Hair follicle dermal papilla cell (primary cell): ENCODE data around the gene C16orf92. TPM values are rescaled to one million over a fixed set of nuclear protein-coding genes. Genes with fewer than 3 reads are reported as not detected.

Experiments
- total RNA-seq: library from RNA; depleted of rRNA; stranded (reverse); fragments of >200 nt; gene quantifications from 2 replicates; pipeline ENCODE4 v1.2.3, GENCODE V29; 2012

C16orf92 gene, protein sequence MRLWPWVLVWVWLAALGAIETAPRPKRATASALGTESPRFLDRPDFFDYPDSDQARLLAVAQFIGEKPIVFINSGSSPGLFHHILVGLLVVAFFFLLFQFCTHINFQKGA
- total RNA-seq, result not detected in 2 replicates

DNA sequence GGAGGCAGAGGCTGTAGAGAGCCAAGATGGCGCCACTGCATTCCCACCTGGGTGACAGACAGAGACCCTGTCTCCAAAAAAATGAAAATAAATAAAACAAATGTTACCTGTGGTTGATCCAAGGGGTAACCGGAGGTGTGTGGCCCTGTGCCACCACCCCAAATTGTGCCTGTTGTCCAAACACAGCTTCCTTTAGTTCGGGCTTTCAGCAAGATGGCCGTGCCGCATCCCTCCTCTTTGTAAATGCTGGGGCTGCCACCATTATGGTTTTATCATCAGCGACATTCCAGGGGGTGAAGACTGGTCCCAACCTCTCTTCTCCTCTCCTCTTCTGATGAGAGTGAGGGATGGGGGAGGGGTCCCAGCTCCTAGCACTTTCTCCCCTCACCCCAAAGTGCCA lies at the start of gene C16orf92:
Gene C16orf92 (plus strand): TSS at position 312 of the 400 bp plus-strand sequence. CDS start 143 bp downstream, outside the sequence.

DNA sequence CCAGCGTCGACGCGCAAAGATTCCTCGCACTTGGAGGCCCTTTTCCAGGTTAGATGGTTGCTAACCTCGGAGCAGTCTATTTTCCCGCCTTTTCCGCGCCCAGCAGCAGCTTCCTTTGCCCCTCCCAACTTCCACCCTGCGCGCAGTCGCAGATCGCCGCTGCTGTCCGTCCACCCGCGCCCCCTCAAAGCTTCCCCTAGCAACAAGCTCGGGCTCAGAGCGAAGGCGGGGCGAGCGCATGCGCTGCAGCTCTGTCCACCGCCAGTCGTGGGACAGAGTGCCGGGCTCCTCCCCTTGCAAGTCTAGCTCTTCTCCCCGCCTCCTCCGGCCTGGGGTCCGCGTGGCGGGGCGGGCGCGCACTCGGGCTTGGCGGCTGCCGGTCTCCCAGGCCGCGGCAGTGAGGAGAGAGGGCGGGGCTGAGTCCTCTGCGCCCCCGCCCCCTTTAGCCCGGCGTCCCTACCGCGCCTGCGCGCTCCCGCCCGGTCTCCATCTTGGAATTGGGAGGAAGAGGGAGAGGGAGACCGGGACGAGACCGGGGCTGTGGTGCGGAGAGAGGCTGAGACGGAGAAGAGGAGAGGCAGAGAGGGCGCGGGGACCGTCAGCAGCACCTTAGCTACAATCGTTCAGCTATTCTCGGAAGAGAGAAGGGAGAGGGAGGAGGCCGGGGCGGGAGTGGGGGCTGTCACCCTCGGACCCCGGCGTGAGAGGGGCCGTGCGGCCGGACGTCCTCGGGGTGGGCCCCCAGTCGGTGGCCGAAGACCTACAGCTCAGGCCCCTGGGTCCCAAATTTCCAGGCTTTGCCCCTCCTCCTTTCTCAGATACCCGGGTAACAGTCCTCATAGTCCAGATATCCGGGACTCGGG lies 49.4 kb upstream of the C16orf92 start, which contains the start of gene TAOK2:
Gene TAOK2 (plus strand): TSS at position 485 of the 863 bp plus-strand sequence. CDS start 3,905 bp downstream, outside the sequence.

DNA sequence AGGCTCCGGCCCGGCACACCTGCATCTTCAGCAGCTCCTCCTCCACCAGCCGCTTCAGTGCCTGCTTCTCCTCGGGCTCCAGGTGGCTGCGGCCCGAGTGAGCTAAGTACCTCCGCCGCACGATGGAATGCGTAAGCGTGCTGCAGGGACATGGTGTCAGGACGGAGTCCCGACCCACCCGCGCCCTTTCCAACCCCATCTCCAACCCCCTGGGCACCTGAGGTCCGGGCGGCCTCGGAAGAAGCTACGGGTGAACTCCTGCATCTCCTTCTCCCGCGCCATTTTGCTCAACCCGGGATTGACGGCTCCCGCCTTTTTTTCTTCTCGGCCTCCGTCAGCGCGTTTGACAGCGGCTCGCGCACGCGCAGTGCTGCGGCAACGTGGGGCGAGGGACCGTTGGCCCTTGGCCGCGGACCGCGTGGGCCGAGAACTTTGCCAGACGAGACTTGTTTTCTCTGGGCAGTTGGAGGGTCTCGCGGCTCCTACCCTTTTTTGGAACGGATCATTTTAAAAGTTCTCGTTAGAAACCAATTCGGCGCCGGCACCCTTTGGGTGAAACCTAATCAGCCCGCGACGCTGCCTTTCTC lies 27.6 kb upstream of the C16orf92 start, which contains the start of gene HIRIP3:
Gene HIRIP3 (minus strand): TSS at position 294 of the 587 bp plus-strand sequence. CDS start 12 bp downstream, at position 282.

DNA sequence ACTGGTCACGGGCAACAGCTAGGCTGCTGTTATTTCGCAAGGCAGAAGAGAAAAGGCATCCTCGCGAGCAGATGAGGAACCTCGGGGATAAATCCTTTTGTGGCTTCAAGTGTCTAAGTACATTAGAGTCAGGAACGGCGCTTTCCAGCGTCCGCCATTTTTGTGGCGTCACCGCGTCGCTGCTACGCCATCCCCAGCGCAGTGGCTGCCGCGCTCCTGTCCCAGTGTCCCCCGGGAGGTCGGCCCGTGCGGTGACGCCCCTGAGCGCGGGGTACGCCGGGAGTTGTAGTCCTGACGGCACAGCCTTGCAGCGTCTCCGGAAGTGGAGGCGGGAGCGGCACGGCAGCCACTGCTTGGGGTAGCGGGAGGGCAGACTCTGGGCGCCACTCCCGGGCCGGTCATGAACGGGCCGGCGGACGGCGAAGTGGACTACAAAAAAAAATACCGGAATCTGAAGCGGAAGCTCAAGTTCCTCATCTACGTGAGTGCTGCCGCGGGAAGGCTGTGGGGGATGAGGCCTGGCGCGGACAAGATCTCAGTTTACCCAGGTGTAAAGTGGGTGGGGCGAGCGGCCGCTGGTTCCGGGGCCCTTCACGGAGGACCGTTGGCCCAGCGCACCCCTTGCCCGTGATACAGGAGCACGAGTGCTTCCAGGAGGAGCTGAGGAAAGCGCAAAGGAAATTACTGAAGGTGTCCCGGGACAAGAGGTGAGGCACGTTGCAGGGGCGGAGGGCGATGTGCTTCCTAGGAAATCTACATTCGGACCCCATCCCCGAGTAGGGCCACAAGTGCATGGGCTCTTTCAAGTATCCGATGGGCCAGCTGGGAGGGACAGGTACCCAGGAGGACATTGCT lies 26.9 kb upstream of the C16orf92 start, which contains the start of gene INO80E:
Gene INO80E (plus strand): TSS at position 331 of the 855 bp plus-strand sequence. CDS start 70 bp downstream, at position 401.

DNA sequence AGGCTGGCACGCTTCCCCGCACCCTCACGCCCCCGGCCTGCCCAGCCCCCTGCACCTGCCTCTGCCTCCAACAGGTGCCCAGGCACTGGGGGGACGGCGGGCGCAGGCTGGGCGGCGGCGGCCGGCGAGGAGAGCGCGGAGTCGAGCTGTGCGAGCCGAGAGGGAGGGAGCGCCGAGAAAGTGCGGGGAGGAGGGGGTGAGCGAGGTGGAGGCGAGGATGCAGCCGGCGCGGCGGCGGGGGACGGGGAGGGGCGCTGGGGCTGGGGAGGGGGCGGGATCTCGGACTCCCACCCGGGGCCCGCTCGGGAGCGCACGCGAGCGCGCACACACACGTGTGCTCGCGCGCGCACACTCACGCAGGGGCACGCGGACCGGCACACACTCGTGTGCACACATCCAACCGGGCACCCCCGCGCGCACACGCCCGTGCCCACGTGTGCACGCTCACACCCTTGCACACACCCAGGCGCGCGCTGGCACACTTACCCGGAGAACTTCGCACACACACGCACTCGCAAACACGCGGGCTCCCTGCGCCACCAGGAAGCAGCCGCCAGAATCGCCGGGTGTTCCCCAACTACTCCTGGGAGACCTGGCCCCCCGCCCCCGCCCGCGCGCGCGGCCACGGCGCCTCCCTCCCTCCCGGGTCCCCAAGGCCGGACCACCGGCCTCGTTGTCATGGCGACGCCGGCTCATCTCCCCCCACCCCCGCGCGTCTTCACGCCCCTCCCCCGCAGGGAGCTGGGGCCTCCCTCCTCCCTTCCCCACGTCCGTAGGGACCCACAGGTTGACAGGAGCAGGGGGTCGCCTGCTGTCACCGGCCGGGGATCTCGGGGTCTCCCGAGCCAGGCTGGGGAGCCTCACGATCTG lies 11.9 kb upstream of the C16orf92 start, which contains the start of gene DOC2A:
Gene DOC2A (minus strand): TSS at position 184 of the 870 bp plus-strand sequence. CDS start 805 bp downstream, outside the sequence.

DNA sequence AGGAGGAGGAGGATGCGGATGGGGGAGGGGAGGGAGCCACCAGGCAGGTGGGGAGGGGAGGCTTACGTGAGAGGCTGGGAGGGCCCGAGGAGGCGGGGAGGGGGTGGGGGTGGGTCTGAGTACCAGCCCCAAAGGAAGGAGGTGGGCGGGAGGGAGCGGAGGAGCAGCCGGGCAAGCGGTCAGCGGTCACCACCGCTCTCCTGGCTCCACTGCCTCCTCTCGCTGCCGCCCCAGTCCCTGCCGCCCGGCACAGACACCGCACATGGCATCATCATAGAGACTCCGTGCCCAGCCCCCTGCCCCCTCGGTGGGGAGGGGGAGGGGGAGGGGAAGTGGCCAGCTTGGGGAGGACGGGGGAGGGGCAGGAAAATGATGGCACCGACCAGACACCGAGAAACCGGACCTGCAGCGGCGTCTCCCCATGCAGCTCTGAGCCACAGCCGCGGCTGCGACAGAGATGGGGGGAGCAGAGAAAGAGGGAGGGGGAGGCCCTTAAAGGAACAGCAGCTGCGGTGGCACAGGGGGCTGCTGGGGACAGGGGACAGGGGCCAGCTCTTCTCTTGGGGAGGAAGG lies 7.9 kb downstream of the C16orf92 start, which contains the start of gene TLCD3B:
Gene TLCD3B (minus strand): TSS at position 431 of the 573 bp plus-strand sequence. CDS start 744 bp downstream, outside the sequence.

DNA sequence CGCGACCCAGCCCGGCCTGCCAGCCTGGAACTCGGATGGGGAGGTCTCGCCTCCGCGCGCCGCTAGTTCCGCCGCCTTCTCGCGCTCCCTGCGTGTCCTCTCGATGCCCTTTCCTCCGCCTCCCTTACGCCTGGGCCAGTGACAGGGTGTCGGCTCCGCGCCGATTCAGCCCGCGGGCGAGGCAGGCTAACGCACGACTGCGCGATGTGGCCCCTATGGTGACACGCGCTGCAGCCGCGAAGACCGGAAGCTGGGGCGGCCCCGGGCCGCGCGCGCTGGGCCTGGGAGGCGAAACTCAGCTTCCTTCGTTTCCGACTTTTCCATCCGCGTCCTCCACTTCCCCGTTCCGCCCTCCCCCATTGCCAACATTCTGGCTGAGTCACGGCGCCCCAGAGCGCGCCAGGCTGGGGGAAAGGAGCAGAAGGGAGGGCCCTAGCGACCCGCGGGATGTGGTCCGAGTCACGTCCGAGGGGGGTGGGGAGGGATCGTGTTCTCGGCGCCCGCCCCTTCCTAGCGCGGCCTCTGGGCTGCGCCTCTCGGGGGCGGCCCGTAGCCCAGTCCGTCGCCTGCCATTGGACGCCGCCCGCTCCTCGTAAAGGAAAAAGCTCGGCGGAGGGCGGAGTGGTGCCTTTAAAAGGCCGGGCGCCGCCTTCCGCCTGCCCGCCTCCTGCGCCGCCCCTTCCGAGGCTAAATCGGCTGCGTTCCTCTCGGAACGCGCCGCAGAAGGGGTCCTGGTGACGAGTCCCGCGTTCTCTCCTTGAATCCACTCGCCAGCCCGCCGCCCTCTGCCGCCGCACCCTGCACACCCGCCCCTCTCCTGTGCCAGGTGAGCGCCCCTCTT lies 42.3 kb downstream of the C16orf92 start, which contains the start of gene ALDOA:
Gene ALDOA (plus strand): TSS at position 659 of the 841 bp plus-strand sequence. CDS start 1,138 bp downstream, outside the sequence.

Other genes starting within 250 kb of the C16orf92 start
- gene ZG16, start 244.9 kb upstream of the C16orf92 start, total RNA-seq, result not detected in 2 replicates
- 8.4 and 8.8 TPM in 2 replicates for gene KIF22, start 232.4 kb upstream of the C16orf92 start, total RNA-seq
- 145 and 209 TPM in 2 replicates for gene MAZ, start 216.7 kb upstream of the C16orf92 start, total RNA-seq
- gene PRRT2, start 211.0 kb upstream of the C16orf92 start, total RNA-seq, result 5.2 and 6.5 TPM in 2 replicates
- gene PAGR1, start 207.0 kb upstream of the C16orf92 start, total RNA-seq, result 21.1 TPM in 2 replicates
- 392 and 503 TPM in 2 replicates for gene MVP, start 202.7 kb upstream of the C16orf92 start, total RNA-seq
- gene CDIPT, start 160.0 kb upstream of the C16orf92 start, total RNA-seq, result 108 and 112 TPM in 2 replicates
- gene SEZ6L2, start 123.6 kb upstream of the C16orf92 start, total RNA-seq, result 0.85 and 1.1 TPM in 2 replicates
- gene ASPHD1, start 122.7 kb upstream of the C16orf92 start, total RNA-seq, result 1.5 and 2.1 TPM in 2 replicates
- 11.9 and 13.3 TPM in 2 replicates for gene KCTD13, start 97.0 kb upstream of the C16orf92 start, total RNA-seq
- 76.1 and 95.6 TPM in 2 replicates for gene TMEM219, start 61.1 kb upstream of the C16orf92 start, total RNA-seq
- 61.0 and 61.7 TPM in 2 replicates for gene TAOK2, start 49.3 kb upstream of the C16orf92 start, total RNA-seq
- 3.7 and 7.4 TPM in 2 replicates for gene HIRIP3, start 27.6 kb upstream of the C16orf92 start, total RNA-seq
- gene INO80E, start 27.0 kb upstream of the C16orf92 start, total RNA-seq, result 22.2 and 42.6 TPM in 2 replicates
- gene DOC2A, start 12.2 kb upstream of the C16orf92 start, total RNA-seq, result not detected in 2 replicates
- gene TLCD3B, start 8.1 kb downstream of the C16orf92 start, total RNA-seq, result 0.12 TPM in 1 of 2 replicates, not detected in the other
- gene ALDOA, start 42.6 kb downstream of the C16orf92 start, total RNA-seq, result 648 and 853 TPM in 2 replicates
- 163 and 189 TPM in 2 replicates for gene PPP4C, start 52.8 kb downstream of the C16orf92 start, total RNA-seq
- gene TBX6, start 68.7 kb downstream of the C16orf92 start, total RNA-seq, result 0.32 and 0.36 TPM in 2 replicates
- 25.8 and 26.2 TPM in 2 replicates for gene YPEL3, start 73.0 kb downstream of the C16orf92 start, total RNA-seq
- 0.73 and 0.81 TPM in 2 replicates for gene GDPD3, start 90.3 kb downstream of the C16orf92 start, total RNA-seq
- 44.9 and 57.8 TPM in 2 replicates for gene MAPK3, start 100.0 kb downstream of the C16orf92 start, total RNA-seq
- 0.49 and 0.73 TPM in 2 replicates for gene CORO1A, start 160.4 kb downstream of the C16orf92 start, total RNA-seq
- 26.1 and 65.0 TPM in 2 replicates for gene BOLA2B, start 170.5 kb downstream of the C16orf92 start, total RNA-seq
- gene SLX1A, start 170.7 kb downstream of the C16orf92 start, total RNA-seq, result 15.9 and 17.8 TPM in 2 replicates
- 3.7 and 3.8 TPM in 2 replicates for gene SULT1A3, start 176.1 kb downstream of the C16orf92 start, total RNA-seq
- 0.65 TPM in 1 of 2 replicates, not detected in the other for gene NPIPB13, start 225.3 kb downstream of the C16orf92 start, total RNA-seq